Dermis blood vessel endothelial cell (primary cell): ENCODE results near the gene WNT9A. TPM values are rescaled to one million over a fixed set of nuclear protein-coding genes. Genes with fewer than 3 reads are reported as not detected.
"Not testable (repeated sequence)": the region's sequence is repeated elsewhere in the genome, so short reads cannot be mapped to it uniquely, and the experiment has no call there.

Source experiments
- DNase-seq: peaks from one replicate; pipeline ENCODE4 v3.0.0; 2010
- total RNA-seq: library from RNA; depleted of rRNA; stranded (reverse); fragments of >200 nt; gene quantifications from 2 replicates; pipeline ENCODE4 v1.2.3, GENCODE V29; 2014

Gene WNT9A
- total RNA-seq, 1 donor from 2014 or later: 2.9 TPM

- peak; percentile 49 for DNase-seq
These were observed 61.9 kb downstream of the WNT9A start for GRCh38 chr1:227885648-227886502.

DNA sequence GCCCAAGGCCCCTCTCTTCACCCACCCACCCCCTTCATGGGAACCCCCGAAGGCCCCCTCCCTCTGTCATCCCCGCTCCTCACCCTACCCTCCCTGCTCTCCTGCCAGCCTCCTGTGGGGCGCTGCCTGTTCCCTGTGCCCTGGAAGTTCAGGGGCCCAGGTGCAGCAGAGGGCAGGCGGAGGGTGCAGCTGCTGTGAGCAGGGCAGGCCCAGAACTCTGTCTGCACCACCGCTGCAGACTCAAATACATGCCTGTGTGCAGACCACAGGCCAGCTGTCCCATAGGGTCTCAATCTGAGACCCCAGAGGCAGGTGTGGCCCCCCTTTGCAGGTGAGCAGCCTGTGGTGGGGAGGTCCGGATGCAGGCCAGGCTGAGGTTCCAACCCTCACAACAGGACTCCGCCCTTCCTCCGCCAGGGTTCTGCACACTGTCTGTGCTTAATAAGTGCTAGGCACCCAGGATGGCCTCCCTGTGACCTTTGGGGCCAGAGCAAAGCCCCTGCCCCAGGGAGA, 62.5 kb downstream of the WNT9A start:
- DNase-seq: no peak

- DNase-seq: no peak
These were observed 63.2 kb downstream of the WNT9A start for GRCh38 chr1:227884370-227885134.

DNA sequence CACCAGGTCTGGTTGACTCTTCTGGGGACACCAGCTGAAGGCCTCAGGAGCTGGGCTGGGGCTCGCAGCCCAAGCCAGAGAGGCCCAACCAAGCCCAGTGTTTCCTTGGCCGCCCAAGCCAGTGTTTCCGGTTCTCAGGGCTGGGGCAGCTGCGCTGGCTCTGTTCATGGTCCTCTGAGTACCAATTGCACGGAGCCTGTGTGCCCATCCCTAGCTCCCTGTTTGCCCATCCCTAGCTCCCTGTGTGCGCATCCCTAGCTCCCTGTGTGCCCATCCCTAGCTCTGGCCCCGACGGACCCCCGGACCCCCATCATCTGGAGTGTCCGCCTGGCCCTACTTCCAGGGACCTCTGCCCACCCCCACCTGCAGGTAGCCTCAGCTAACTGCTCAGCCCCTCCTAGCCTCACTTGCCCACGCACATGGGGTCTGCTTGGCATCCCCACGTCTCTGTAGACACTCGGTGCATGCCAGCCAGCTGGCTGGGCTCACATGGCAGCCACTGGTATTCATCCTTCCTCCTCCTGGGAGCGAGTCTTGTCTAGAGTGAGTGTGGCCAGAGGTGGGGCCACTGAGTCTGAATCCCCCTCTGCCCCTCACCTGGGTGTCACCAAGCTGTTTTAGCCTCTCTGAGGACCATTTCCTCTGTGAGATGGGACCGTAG, 64.0 kb downstream of the WNT9A start:
- DNase-seq: no peak

DNA sequence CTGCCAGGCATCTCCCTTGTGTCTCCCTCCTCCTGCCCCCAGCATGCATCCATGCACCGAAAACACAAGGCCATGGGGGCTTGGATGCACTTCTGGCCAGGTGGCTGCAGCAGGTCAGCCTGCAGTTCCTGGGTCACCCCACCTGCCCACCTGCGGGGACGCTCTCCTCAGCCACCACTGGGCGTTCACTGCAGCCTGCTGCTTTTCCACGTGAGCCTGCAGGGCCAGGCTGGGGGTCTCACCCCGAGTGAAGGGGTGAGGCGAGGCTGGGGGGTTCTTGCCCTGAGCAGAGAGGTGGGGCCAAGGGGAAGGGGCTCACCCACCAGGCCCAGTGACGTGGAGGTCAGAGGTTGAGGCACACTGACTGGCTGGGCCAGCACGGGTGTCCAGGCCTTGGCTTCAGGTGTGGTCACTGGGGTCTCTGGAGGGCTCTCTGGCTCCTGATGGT, 64.6 kb downstream of the WNT9A start:
- no peak for DNase-seq

DNA sequence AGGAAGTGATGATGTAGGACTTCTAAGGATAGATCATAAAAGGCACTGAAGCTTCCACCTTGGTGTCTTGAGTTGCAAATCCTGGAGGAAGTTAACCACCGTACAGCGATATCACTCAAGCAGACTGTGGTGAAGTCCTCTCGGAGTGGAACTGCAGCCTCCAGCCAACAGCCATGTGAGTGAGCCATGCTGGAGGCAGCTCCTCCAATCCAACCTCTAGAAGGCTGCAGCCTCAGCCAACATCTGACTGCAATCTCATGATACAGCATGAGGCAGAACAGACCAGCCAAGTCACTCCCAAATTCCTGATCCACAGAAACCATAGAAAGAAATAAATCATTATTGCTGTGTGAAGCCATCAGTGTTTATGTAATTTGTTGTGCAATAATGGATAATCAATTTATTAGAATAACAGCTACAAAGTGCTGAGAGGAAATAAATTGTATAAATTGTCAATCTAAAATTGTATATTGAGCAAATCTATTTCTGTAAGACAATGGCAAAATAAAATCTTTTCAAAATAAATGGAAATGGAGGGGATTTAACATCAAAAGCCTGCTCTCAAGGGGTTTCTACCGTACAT, 67.3 kb downstream of the WNT9A start:
- no peak for DNase-seq

- DNase-seq: not testable (repeated sequence)
These were observed 69.9 kb downstream of the WNT9A start for GRCh38 chr1:227877810-227878209.

DNA sequence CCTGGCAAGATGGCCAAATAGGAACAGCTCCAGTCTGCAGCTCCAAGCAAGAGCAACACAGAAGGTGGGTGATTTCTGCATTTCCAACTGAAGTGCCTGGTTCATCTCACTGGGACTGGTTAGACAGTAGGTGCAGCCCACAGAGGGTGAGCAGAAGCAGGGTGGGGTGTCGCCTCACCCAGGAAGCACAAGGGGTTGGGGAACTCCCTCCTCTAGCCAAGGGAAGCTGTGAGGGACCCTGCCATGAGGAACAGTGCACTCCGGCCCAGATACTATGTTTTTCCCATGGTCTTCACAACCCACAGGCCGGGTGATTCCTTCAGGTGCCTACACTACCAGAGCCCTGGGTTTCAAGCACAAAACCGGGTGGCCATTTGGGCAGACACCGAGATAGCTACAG, 75.8 kb downstream of the WNT9A start:
- not testable (repeated sequence) for DNase-seq

DNA sequence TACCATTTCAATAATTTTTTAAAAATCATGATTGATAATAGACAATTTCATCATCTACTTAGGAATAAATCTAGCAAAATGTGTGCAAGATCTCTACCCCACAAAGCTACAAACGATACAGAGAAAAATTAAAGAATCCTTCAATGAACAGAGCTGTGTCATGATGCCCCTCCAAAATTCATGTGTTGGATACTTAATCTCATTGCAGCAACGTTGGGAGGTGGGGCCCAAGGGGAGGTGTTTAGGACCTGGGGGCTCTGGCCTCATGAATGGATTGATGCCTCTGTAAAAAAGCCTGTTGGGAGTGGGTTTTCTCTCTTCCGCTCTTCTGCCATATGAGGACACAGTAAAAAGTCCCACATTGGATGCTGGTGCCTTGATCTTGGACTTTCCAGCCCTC, 77.4 kb downstream of the WNT9A start:
- no peak for DNase-seq

- DNase-seq: no peak
These were observed 77.9 kb downstream of the WNT9A start for GRCh38 chr1:227869851-227870305.

GRCh38 chr1:227869279-227869842, 78.4 kb downstream of the WNT9A start:
- DNase-seq: no peak

Other genes starting within 250 kb of the WNT9A start
- gene JMJD4, start 212.6 kb downstream of the WNT9A start, total RNA-seq: 30.8 and 31.8 TPM in 2 replicates
- 39.5 and 44.9 TPM in 2 replicates for gene SNAP47, start 212.5 kb downstream of the WNT9A start, total RNA-seq
- not detected in 2 replicates for gene PRSS38, start 132.3 kb downstream of the WNT9A start, total RNA-seq
- gene WNT3A, start 59.1 kb upstream of the WNT9A start, total RNA-seq: not detected in 2 replicates
- 264 and 393 TPM in 2 replicates for gene ARF1, start 134.8 kb upstream of the WNT9A start, total RNA-seq
- gene C1orf35, start 155.4 kb upstream of the WNT9A start, total RNA-seq: 12.1 and 18.5 TPM in 2 replicates
- gene MRPL55, start 161.4 kb upstream of the WNT9A start, total RNA-seq: 54.3 and 55.7 TPM in 2 replicates
- 471 and 724 TPM in 2 replicates for gene GUK1, start 192.3 kb upstream of the WNT9A start, total RNA-seq
- 5.0 and 5.8 TPM in 2 replicates for gene GJC2, start 202.0 kb upstream of the WNT9A start, total RNA-seq
- gene IBA57, start 217.9 kb upstream of the WNT9A start, total RNA-seq: 9.5 and 17.4 TPM in 2 replicates